GM12878 (cell line): ENCODE data around the gene FCGBP. TPM values are rescaled to one million over a fixed set of nuclear protein-coding genes. Genes with fewer than 3 reads are reported as not detected.

ENCODE experiments used
- ATAC-seq: fragments of 200-7000 bp; cut with Tn5 transposase; 3 replicates; pipeline ENCODE4 v1.9.1; 2020; ENCODE audit warnings: mild to moderate bottlenecking, moderate library complexity
- BruUV-seq: library from RNA; stranded (reverse); fragments of 400-500 nt; replicated peaks from 2 replicates; lab custom pipeline; 2021; lab: Mats Ljungman, UMichigan
- CTCF ChIA-PET: fragments of 300-600 bp; sonication (Branson Sonifier 250); formaldehyde crosslinking; extraction: SDS; loops from one replicate; lab custom pipeline; 2021; ENCODE audit warnings: inconsistent platforms; lab: Yijun Ruan, JAX
- POLR2A ChIA-PET: fragments of 350-600 bp; formaldehyde crosslinking; extraction: SDS; loops from one replicate; lab custom pipeline; 2021; ENCODE audit warnings: inconsistent platforms; lab: Charles Lee
- RAD21 ChIA-PET: fragments of 300-600 bp; sonication (Branson Sonifier 250); formaldehyde crosslinking; loops from one replicate; lab custom pipeline; 2023; ENCODE audit warnings: antibody characterized with exemption; ENCODE audit not compliant: unreplicated experiment; lab: Charles Lee
- SMC1A ChIA-PET: fragments of 300-600 bp; sonication (Branson Sonifier 250); formaldehyde crosslinking; loops from one replicate; lab custom pipeline; 2023; ENCODE audit not compliant: unreplicated experiment, uncharacterized antibody; lab: Charles Lee
- DNase-seq: peaks from one replicate; pipeline ENCODE4 v3.0.0-alpha.2; 2011; ENCODE audit warnings: low read depth, low spot score
- FAIRE-seq: peaks from 3 replicates; lab custom pipeline; 2011; peaks lifted over from hg19 to GRCh38; lab: Jason Lieb, UNC
- H2AFZ ChIP-seq: 2 replicates; pipeline ENCODE4 v1.6.0; 2011; ENCODE audit warnings: low read depth, low read length, control low read depth; ENCODE audit not compliant: control insufficient read depth
- H3K27ac ChIP-seq: 2 replicates; pipeline ENCODE4 v1.5.1; 2011; ENCODE audit warnings: control low read depth; ENCODE audit not compliant: control insufficient read depth, insufficient read depth
- H3K27me3 ChIP-seq, 2 experiments: replicated peaks in 1 of 2; 2 replicates each; pipeline versions ENCODE4 v1.6.0 to v1.6.1; 2011; ENCODE audit warnings: low read length in 1 of 2; ENCODE audit not compliant: control insufficient read depth in 2 of 2, insufficient read depth in 2 of 2
- H3K36me3 ChIP-seq, 2 experiments: 2 replicates each; pipeline ENCODE4 v1.5.1; 2011; ENCODE audit warnings: low read length in 1 of 2; ENCODE audit not compliant: control insufficient read depth in 2 of 2, insufficient read depth in 2 of 2
- H3K4me1 ChIP-seq: 2 replicates; pipeline ENCODE4 v1.6.1; 2011; ENCODE audit warnings: mild to moderate bottlenecking, low read length, moderate library complexity, mixed read lengths; ENCODE audit not compliant: control insufficient read depth, insufficient read depth
- H3K4me2 ChIP-seq: 2 replicates; pipeline ENCODE4 v1.6.0; 2011; ENCODE audit warnings: control low read depth; ENCODE audit not compliant: control insufficient read depth, insufficient read depth
- H3K4me3 ChIP-seq: fragments of 200-600 bp; sonication (generic); 2 replicates; pipeline ENCODE4 v1.5.1; 2016
- H3K79me2 ChIP-seq: 2 replicates; pipeline ENCODE4 v1.6.0; 2011; ENCODE audit warnings: low read length; ENCODE audit not compliant: control insufficient read depth, insufficient read depth
- H3K9ac ChIP-seq: 2 replicates; pipeline ENCODE4 v1.8.0; 2011; ENCODE audit warnings: low read length, control low read depth, mixed read lengths; ENCODE audit not compliant: control insufficient read depth, insufficient read depth
- H3K9me3 ChIP-seq: replicated peaks from 3 replicates; pipeline ENCODE4 v1.5.1; 2011; ENCODE audit warnings: mild to moderate bottlenecking, low read length; ENCODE audit not compliant: control insufficient read depth, insufficient read depth
- H4K20me1 ChIP-seq: 2 replicates; pipeline ENCODE4 v1.6.0; 2011; ENCODE audit not compliant: control insufficient read depth, insufficient read depth
- ATF7 ChIP-seq: fragments of 450-650 bp; IDR thresholded peaks from 2 replicates; pipeline ENCODE4 v1.6.1; 2016; ENCODE audit warnings: low read depth, mild to moderate bottlenecking
- EP300 ChIP-seq, 2 experiments: fragments of 150-350 bp in 1 of 2; IDR thresholded peaks; 2 replicates each; pipeline ENCODE4 v1.6.1; 2011 to 2012; ENCODE audit warnings: low read depth in 2 of 2, low read length in 2 of 2, borderline replicate concordance in 1 of 2, improper control_type of control experiment in 1 of 2, inconsistent platforms in 1 of 2; ENCODE audit not compliant: control insufficient read depth in 1 of 2
- MTA2 ChIP-seq: fragments of 450-650 bp; IDR thresholded peaks from 2 replicates; pipeline ENCODE4 v1.6.1; 2016; ENCODE audit warnings: low read depth, mild to moderate bottlenecking, moderate library complexity
- NRF1 ChIP-seq: conservative IDR thresholded peaks from 2 replicates; pipeline ENCODE4 v1.6.1; 2011; ENCODE audit warnings: mild to moderate bottlenecking, low read depth, low read length, improper control_type of control experiment
- PKNOX1 ChIP-seq: fragments of 450-650 bp; IDR thresholded peaks from 2 replicates; pipeline ENCODE4 v1.6.1; 2016; ENCODE audit warnings: mild to moderate bottlenecking
- POLR2A ChIP-seq: IDR thresholded peaks from 2 replicates; pipeline ENCODE4 v1.6.1; 2011; ENCODE audit warnings: low read depth, mild to moderate bottlenecking, low read length
- RCOR1 ChIP-seq: conservative IDR thresholded peaks from 2 replicates; pipeline ENCODE4 v1.6.1; 2012; ENCODE audit warnings: low read depth, low read length, improper control_type of control experiment
- TCF7 ChIP-seq: IDR thresholded peaks from 2 replicates; pipeline ENCODE4 v1.6.1; 2014; ENCODE audit warnings: antibody characterized with exemption, borderline replicate concordance
- ZBTB4 ChIP-seq: fragments of 450-650 bp; formaldehyde crosslinking; IDR thresholded peaks from 2 replicates; pipeline ENCODE4 v1.4.0; 2022; ENCODE audit warnings: mild to moderate bottlenecking, moderate library complexity
- WGBS: methylation state at CpG from one replicate; pipeline ENCODE4 v1.1.6; 2016; ENCODE audit warnings: low lambda C conversion rate; ENCODE audit not compliant: insufficient replicate concordance, insufficient coverage; ENCODE audit errors: missing lambda C conversion rate; 5-methylcytosine and 5-hydroxymethylcytosine counted together
- in situ Hi-C: fragments of 300-500 bp; cut with MboI; formaldehyde crosslinking; loops from 9 replicates; pipeline ENCODE4 v1.14.3; 2018; ENCODE audit warnings: mixed read lengths
- intact Hi-C: fragments of 100-400 bp; cut with micrococcal nuclease; formaldehyde crosslinking; loops from one replicate; pipeline ENCODE4 v1.14.2; 2022; ENCODE audit not compliant: unreplicated experiment
- polyA plus RNA-seq, 11 experiments: library from polyadenylated mRNA; depleted of rRNA in 4 of 11; unstranded in 6 of 11; stranded (reverse) in 5 of 11; fragments of >200 nt; fragmentation: Nextera tagmentation in 4 of 11; fragmentation: Illumina TruSeq in 1 of 11; extraction: Ambion mirVana in 4 of 11; extraction: Trizol in 1 of 11; gene quantifications; 1 replicate in 1 of 11; 2 replicates in 10 of 11; pipeline versions ENCODE4 v1.2.1 to v1.2.3, GENCODE V29; 2011 to 2016; ENCODE audit warnings: inconsistent platforms in 2 of 11, missing spikeins in 2 of 11, low read depth in 1 of 11
- total RNA-seq, 4 experiments: library from RNA; depleted of rRNA in 3 of 4; stranded (reverse); fragments of >200 nt in 3 of 4; fragmentation: Illumina TruSeq in 1 of 4; extraction: Trizol in 1 of 4; gene quantifications; 2 replicates each; pipeline versions ENCODE4 v1.2.1 to v1.2.3, GENCODE V29; 2013 to 2021

FCGBP gene
- total and polyA plus RNA-seq, 10 of the 15 experiments (the other 5 are each of a cell fraction or from before 2014, with no cell fraction given): 0.02 to 3.2 (median 0.37) TPM; not detected in 2

- ChIA-PET SMC1A (interaction anchor here (1.5 to 3.2 kb wide), 2 partner anchors 12 to 62 kb away, joined by 3 to 13 read pairs; partner anchors contain the start of gene PSMC4), RAD21 (interaction anchor here (3.1 kb wide), 1 partner anchor 61 kb away, joined by 14 read pairs; the partner anchor contains the start of gene PSMC4), POLR2A (no interaction called here), CTCF (interaction anchor here (2.2 kb wide), 1 partner anchor 62 kb away, joined by 23 read pairs; the partner anchor contains the start of gene PSMC4)
- Histone ChIP-seq H3K4me1 (no peaks in the 10 kb centered on the region), H3K27me3 (no peaks in the 10 kb centered on the region), H3K27ac (no peak overlapping the region), H3K4me3 (no peak overlapping the region), H3K79me2 (no peaks in the 10 kb centered on the region), H4K20me1 (no peaks in the 10 kb centered on the region), H3K4me2 (no peak overlapping the region), H3K9me3 (no peaks in the 10 kb centered on the region), H3K36me3 (no peaks in the 10 kb centered on the region), H2AFZ (no peak overlapping the region), H3K9ac (no peak overlapping the region)
- in situ Hi-C loops: no loop called here
- no TSS peak for BruUV-seq
- 66% methylated on average over 6 of the region's 6 CpGs for WGBS
- intact Hi-C loops: no loop called here
- DNase-seq (no peak), FAIRE-seq (no peak), ATAC-seq (no peak)
- TF ChIP-seq MTA2 (no peak), EP300 (IDR thresholded peaks at IDR 0.05; ENCODE audit: borderline replicate concordance in 1 of 2, control insufficient read depth in 1 of 2, low read depth in 2 of 2, low read length in 2 of 2) (no peak)
Observed at GRCh38 chr19:39908803-39909202, 25.6 kb downstream of the FCGBP start.

GRCh38 chr19:39906820-39907611, 27.4 kb downstream of the FCGBP start:
- TF ChIP-seq TCF7: no peak
- no peak for TF ChIP-seq RCOR1
- TF ChIP-seq NRF1: no peak
- no peak for TF ChIP-seq PKNOX1
- no peak for TF ChIP-seq ATF7
- TF ChIP-seq ZBTB4 (CRISPR knock-in tag): no peak
- TF ChIP-seq POLR2A: no peak

More at GRCh38 chr19:39906820-39907611, 27.4 kb downstream of the FCGBP start:
- Histone ChIP-seq H3K27ac (no peak overlapping the region), H3K36me3 (no peaks in the 10 kb centered on the region), H3K9me3 (no peaks in the 10 kb centered on the region), H3K4me3 (no peak overlapping the region), H3K4me2 (no peak overlapping the region), H3K4me1 (no peaks in the 10 kb centered on the region), H3K9ac (no peak overlapping the region), H4K20me1 (no peaks in the 10 kb centered on the region), H2AFZ (no peak overlapping the region), H3K79me2 (no peaks in the 10 kb centered on the region), H3K27me3 (no peaks in the 10 kb centered on the region)
- RAD21 ChIA-PET: interaction anchor here (1.9 kb wide), 1 partner anchor 63 kb away, joined by 21 read pairs; the partner anchor contains the start of gene PSMC4
- POLR2A ChIA-PET: interaction anchor here (0.7 kb wide), 1 partner anchor 9 kb away, joined by 3 read pairs; no protein-coding TSS in a partner anchor
- intact Hi-C loops (no loop called here), in situ Hi-C loops (no loop called here)
- SMC1A ChIA-PET: interaction anchor here (0.9 to 1.7 kb wide), 5 partner anchors 19 to 232 kb away, joined by 3 to 10 read pairs (median 3); partner anchors contain the start of gene PSMC4
- ATAC-seq (no peak), FAIRE-seq (no peak), DNase-seq (no peak)
- 98% methylated on average over 5 of the region's 5 CpGs for WGBS
- CTCF ChIA-PET: interaction anchor here (0.8 to 2.2 kb wide), 2 partner anchors 14 to 63 kb away, joined by 4 to 23 read pairs; partner anchors contain the start of gene PSMC4
- no TSS peak for BruUV-seq
